ENCODE data around the gene SMIM10L1. TPM values are rescaled to one million over a fixed set of nuclear protein-coding genes. Genes with fewer than 3 reads are reported as not detected.
A peak's percentile ranks its signal among the peaks of the same experiment; 100 is the strongest.

SMIM10L1 gene
- 10 to 100 TPM in 10 of 12 donors, 1 to 10 TPM in 1, not detected in 1; 8.5 to 17.3 (median 13.2) TPM for polyA plus RNA-seq (ENCODE audit: insufficient read length in 12 of 12)
- long read RNA-seq, donor 1, full-length matches to known transcripts: 69 of 69 reads
- long read RNA-seq, donor 1, partial matches to known transcripts: 0 of 69 reads
- long read RNA-seq, donor 1, other reads (novel, unspliced or antisense): 0 of 69 reads
- long read RNA-seq, donor 2, full-length matches to known transcripts: 67 of 67 reads
- long read RNA-seq, donor 2, partial matches to known transcripts: 0 of 67 reads
- long read RNA-seq, donor 2, other reads (novel, unspliced or antisense): 0 of 67 reads
- long read RNA-seq, donor 3, full-length matches to known transcripts: 19 of 19 reads
- long read RNA-seq, donor 3, partial matches to known transcripts: 0 of 19 reads
- long read RNA-seq, donor 3, other reads (novel, unspliced or antisense): 0 of 19 reads
- long read RNA-seq, donor 4, full-length matches to known transcripts: 22 of 22 reads
- long read RNA-seq, donor 4, partial matches to known transcripts: 0 of 22 reads
- long read RNA-seq, donor 4, other reads (novel, unspliced or antisense): 0 of 22 reads
- long read RNA-seq, donor 5: 0 reads
- long read RNA-seq, donor 6, full-length matches to known transcripts: 26 of 26 reads
- long read RNA-seq, donor 6, partial matches to known transcripts: 0 of 26 reads
- long read RNA-seq, donor 6, other reads (novel, unspliced or antisense): 0 of 26 reads
- long read RNA-seq, donor 7, full-length matches to known transcripts: 18 of 18 reads
- long read RNA-seq, donor 7, partial matches to known transcripts: 0 of 18 reads
- long read RNA-seq, donor 7, other reads (novel, unspliced or antisense): 0 of 18 reads
- long read RNA-seq, donor 8, full-length matches to known transcripts: 61 of 61 reads
- long read RNA-seq, donor 8, partial matches to known transcripts: 0 of 61 reads
- long read RNA-seq, donor 8, other reads (novel, unspliced or antisense): 0 of 61 reads
- long read RNA-seq, donor 9, full-length matches to known transcripts: 26 of 26 reads
- long read RNA-seq, donor 9, partial matches to known transcripts: 0 of 26 reads
- long read RNA-seq, donor 9, other reads (novel, unspliced or antisense): 0 of 26 reads
- long read RNA-seq, donor 10, full-length matches to known transcripts: 51 of 51 reads
- long read RNA-seq, donor 10, partial matches to known transcripts: 0 of 51 reads
- long read RNA-seq, donor 10, other reads (novel, unspliced or antisense): 0 of 51 reads
- long read RNA-seq, donor 11, full-length matches to known transcripts: 53 of 53 reads
- long read RNA-seq, donor 11, partial matches to known transcripts: 0 of 53 reads
- long read RNA-seq, donor 11, other reads (novel, unspliced or antisense): 0 of 53 reads

DNA sequence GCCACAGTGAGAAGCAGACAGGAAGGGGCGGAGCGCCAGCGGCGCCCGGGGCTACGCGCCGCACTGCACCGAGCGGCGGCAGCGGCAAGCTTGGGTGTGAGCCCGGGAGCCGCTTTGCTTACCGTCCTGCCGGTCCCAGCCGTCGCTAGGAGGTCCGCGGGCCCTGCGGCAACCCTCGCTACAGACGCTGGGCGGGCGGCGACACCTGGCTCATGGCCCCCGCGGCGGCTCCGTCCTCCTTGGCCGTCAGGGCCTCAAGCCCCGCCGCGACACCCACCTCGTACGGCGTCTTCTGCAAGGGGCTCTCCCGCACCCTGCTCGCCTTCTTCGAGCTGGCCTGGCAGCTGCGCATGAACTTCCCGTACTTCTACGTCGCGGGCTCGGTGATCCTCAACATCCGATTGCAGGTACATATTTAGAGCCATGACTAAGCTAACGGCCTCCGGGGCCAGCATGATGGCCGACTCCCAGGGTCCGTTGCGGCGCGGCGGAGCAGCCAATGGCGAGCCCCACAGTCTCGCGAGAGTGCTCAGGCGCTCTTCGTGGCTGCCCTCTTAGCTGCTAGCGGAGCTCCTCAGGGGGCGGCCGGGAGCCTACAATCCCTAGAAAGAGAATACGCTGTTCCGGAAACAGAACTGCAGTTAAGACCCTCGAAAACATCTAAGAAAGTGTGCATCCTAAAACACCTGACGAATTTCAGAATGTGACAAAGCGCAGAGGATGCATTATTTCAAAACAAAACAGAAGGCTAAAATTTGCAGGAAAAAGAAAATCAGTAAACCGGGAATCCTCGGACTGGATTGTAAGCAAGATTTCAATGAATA lies at the start of gene SMIM10L1:
Gene SMIM10L1 (plus strand): TSS at position 50 of the 824 bp plus-strand sequence. CDS start 163 bp downstream, at position 213.
- DNase-seq: peak; percentile 95

DNA sequence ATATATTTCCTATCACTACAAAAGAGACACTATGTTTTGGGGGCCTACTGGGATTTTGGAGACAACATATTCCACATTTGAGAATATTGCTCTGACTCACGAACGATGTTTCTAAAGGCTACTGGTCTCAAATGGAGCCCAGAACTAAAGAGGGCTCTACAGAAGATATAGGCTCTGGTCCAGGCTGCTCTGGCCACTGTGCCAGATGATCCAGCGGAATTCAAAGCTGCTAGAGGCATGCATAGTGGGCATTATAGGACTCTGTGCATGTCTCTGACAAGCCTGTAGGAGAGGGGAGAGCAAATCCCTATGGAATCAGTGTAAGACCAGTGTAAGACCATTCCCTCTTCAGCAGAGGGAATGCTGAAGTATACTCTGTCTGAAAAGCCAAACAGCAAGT lies 40.6 kb upstream of the SMIM10L1 start:
- DNase-seq: no peak

DNA sequence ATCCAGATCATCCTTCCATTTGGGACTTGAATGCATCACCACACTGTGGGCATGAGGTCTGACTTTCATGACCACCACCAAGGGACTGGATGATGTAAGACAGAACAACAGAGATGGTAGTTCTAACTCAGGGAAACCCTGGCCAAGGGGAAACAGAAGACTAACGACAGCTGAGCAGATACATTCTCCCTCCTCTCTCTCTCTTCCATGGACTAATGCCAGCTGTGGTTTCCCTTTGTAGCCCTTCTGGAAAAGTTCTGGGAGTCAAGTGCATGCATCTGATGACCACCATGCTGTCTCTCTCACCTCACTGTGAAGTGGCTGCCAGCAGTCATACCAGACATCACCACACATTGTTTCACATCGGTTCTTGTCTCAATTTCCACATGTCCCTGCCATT lies 40.0 kb upstream of the SMIM10L1 start:
- no peak for DNase-seq

DNA sequence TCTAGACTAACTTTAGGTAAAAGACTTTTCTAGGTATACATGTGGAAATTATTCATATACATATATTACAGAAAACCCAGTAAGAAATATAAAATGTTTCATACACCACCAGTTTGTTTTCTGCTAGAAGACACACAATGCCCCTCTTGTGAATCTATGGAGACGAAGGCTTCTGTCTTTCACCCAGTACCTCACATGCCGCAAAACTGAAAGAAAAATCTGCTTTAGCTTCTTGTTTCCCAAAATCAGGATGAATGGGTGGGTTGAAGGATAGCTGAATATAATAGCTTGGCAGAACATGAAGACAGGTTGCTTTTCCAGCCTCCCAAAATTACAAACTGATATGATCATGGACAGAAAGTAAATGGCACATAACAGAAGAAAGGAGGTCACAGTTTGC lies 37.8 kb upstream of the SMIM10L1 start:
- DNase-seq: no peak

DNA sequence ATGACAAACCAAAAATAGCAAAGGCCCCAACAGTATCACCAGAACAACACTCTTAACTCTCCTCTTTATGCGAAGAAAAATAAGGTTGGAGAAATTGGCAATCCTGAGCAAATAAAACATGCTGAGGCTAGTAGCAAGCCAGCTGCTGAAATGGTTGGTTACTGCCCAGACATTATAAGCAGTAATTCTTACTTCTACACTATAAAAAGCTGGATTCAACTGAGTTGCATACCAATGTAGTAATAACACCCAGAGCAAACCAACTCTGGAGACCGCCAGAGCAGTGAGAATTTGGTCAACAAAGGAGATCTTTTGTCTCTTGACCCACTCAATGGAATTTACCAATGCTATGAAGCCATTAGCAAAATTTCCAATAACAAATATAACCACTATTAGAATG lies 37.2 kb upstream of the SMIM10L1 start:
- no peak for DNase-seq

DNA sequence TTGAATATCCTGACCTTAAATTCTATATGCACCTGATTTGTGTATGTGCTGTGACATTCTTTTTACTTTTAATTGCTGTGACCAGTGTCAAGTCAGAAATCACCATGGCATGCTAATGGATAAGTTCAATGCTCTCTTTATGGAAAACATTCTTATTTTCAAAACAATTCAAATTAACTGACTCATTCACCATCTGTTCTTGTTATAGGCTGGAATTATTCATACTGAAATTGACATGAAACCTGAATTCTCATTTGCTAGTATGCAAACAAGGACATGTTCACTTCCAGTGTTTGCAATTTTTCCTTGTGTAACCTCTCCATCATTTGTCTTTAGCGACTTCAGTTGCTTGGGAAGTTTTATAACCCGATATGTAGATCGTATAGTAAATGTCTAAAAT lies 36.7 kb upstream of the SMIM10L1 start, which contains the start of gene TAS2R30:
Gene TAS2R30 (minus strand): TSS at position 340 of the 400 bp plus-strand sequence. CDS start 400 bp downstream, outside the sequence.
- no peak for DNase-seq

DNA sequence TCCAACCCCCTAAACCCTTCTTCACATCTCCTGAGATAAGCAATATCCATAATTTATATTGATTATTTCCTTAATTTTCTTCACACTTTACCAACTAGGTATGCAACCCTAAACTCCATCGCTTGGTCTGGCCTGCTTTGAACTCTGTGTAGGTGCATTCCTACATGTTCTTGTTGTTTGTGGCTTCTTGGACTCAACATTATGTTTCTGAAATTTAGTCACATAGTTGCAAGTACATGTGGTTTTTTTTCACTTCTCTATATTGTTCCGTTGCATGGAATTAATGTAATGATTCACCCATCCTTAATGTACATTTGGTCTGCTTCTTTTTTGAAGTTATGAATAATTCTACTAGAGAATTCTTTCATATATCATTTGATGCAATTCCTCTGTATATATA lies 34.9 kb upstream of the SMIM10L1 start:
- DNase-seq: no peak

DNA sequence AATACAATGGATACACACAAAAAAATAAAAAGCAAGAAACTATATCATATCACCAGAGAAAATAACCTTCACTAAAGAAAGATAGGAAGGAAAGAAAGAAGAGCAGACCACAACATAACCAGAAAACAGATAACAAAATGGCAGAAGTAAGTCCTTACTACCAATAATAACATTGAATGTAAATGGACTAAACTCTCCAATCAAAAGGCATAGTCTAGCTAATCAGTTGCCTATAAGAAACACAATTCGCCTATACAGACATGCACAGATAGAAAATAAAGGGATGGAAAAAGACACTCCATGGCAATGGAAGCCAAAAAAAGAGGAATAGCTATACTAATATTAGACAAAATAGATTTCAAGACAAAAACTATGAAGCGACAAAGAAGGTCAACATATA lies 27.6 kb upstream of the SMIM10L1 start:
- DNase-seq: no peak

DNA sequence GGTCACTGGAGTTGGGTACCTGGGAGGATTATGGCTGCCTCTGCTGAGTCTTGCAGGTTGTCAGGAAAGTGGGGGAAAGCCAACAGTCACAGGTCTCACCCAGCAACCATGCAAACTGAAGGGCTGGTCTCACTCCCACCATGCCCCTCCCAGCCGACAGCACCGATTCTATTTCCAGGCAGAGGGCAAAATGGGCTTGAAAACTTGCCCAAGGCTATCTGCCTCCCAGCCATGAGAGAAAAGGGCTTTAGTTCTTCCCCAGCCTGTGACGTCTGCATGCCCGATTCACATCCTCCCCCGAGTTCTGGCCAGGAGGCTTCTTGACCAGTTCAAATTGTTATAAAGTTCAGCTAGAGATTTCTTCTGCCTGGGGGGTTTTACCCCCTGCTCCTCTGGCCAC lies 26.7 kb upstream of the SMIM10L1 start:
- DNase-seq: no peak

DNA sequence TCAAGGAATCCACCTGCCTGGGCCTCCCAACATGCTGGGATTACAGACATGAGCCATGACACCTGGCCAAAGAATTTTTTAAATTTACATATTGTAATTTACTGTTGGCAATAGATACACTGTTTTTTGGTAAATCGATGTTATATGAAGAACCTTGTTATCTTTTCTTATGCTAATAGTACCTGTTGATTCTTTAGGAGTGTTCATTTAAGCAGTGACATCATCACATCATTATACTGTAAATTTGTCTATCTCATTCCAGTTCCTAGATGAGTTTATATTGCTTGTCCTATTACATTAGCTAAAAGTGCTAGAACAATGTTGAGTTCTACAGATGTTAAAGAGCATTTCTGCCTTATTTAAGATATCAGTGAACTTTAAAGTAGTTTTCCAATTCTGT lies 23.6 kb upstream of the SMIM10L1 start:
- no peak for DNase-seq

DNA sequence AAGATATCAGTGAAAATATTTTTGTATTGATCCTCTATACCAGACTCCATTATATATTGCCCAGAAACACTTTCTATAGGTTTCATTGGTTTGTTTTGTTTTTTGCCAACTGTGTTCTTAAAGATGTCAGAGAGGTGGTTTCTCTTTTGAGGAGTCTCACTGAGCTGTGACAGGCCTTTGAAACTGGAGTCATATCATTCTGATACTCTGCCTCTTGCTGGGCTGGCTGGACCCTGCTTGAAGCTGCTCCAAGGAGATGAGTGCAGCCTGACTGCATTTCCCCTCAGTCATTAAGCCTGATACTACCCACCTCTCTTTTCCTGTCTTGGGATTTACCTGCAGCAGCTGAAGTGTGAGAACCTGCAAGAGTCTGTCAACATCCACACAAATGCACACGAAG lies 20.2 kb upstream of the SMIM10L1 start:
- no peak for DNase-seq

DNA sequence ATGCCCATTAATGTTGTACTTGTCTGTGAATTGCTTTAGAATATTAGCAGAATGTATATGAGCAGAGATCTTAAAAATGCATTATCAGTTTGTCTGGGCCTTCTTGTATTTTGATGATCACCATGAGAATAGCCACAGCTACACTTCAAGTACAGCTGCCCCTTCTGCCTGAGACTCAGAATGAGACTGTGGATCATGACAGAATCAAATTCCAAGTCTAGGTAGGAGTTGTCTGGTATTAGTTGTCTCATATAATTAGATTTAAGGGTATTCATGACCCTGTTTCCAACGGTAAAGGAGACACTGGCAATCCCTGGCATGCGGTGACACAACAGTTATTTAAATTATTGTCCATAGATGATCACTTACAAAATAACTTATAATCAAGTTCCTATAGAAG lies 18.3 kb upstream of the SMIM10L1 start:
- no peak for DNase-seq

DNA sequence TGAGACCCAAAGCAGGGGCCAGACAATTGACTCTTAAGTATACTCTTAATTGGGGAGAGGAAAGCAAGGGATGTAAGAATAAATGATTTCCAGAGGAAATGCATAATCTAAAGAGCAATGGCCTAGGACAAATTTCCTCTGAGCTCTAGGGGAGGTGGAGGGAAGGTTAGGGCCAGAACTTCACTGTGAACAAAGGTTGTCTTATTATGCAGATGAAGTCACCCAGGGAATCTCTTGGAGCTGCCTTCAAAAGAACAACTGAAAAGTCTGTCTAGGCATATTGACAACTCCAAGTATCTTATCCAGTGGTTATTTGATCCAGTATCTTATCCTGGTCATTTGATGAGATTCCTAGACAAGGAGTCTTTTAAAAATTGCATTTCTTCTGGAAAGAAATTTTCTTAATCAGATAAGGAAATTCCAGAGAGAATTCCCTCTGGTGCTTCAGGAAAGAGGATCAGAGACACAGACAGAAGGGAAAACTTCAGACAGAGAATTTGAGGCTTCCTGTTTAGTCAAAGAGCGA lies 16.5 kb upstream of the SMIM10L1 start:
- no peak for DNase-seq

DNA sequence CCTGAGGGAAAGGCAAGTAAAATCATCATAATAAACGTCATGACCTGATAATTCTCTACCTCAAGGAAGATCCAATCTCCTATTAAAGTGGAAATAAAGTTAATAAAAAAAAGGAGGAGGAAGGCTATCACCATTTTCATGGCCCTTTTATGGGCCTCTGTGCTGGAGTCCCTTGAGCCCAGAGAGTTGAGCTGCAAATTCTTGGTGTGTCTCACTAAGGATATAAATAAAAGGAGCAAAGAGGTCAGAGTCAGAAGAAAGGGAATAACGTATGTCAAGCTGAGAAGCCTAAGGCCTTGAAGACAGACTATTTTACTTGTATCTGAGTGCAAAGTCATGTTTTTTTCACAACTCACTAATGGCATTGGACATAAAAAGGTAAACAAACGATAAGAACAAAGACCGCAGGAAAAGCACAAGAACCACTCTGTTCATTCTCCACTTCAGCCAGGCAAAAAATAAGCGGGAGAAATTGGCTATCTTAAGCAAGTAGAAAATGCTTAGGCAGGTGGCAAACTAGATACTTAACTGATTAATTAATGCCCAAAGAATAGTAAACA lies 12.0 kb upstream of the SMIM10L1 start:
- DNase-seq: no peak

DNA sequence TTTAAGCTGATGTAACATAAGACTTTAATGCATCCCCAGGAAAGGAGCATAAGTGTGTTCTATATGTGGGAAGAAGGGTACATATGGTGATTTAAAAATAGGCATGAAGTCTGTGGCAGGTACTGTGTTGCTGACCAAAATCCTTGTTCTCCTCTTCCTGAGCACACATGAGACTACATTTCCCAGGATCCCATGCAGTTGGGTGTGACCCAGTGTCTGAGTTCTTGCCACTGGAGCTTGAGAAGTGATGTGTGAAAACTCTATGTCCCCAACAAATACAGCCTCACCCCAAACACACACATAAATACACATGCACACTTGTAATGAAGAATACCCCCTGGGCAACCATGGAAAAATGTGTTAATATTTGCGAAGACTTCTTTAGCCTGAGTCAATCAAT lies 8.5 kb upstream of the SMIM10L1 start:
- DNase-seq: no peak

DNA sequence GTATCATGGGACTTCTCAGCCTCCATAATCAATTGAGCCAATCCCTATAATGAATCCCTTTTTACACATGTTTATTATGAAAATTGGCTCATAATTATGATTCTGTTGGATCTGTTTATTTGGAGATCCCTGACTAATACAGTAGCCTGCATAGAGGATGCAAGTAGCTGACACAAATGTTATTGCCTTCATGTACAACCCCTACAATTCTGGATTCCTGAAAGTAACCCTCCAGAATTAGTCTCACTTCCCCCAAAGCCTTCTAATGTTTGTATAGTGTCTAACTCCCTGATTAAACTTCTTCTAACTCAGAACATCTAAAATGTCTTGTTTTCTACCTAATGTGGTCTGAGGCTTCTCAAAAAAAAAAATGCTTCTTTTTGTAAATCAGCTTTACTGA lies 6.6 kb upstream of the SMIM10L1 start:
- no peak for DNase-seq

DNA sequence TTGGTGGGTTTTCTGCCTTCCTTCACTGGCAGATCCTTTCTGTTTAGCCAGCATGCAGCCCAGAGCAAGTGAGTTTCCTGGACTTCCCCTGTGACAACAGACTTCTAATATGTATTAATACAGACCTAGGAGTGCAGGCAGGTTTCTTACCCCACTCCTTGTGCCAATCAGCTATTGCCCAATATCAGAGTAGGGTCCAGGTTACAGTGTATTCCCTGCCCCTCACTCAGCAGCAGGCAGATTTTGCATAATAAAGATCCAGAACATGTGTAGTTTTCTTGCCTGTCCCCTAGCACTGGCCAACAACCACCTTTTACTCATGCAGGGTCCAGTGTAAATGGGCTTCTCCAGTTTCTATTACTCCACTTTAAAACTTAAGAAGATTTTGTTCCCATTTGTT lies 4.7 kb upstream of the SMIM10L1 start:
- DNase-seq: no peak

DNA sequence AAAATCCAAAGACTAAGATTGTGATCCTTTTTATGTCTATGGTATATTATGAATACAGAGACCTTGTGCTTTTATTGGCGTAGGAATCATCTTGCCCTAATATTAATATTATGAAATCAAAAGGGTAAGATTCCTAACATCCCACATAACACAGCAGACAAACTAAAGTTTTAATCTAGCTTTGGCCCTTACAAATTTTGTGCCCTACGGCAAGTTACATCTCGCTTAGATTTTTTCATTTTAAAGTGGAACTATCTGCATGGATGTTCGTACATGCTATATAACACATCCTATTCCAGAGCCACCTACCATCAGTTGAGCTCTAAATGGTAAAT lies 217 bp upstream of the SMIM10L1 start:
- no peak for DNase-seq

DNA sequence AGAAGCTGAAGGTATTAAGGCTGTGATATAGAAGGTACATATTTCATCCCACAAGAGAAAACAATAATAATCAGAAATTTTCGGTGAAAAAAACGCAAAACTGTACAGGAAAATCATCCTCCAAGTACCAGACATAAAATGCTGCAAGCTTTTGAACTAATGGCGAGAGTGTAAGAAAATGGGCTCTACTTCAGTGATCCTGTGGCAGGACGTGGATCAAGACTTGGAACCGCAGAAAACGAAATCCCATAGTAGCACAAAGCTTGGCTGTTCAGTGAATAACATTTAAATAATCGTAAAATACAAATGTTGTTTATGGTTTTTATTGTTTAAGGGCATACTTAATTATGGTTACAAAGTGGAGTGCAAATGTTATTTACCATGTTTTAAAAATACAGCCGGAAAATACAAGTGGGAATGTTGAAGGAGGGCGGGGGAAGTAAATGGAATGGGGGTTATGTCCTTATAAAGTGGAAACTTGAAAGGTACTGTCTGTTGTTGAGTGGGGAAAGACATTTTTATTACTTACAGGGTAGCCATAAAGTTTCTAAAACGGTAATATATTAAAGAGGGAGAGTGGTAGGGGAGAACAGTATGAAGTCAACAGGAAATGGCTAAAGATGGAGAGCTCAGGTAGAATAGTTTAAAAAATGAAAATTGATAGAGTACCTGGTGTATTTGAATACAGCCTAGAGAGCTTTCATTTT lies 1.1 kb downstream of the SMIM10L1 start:
- DNase-seq: peak; percentile 41

DNA sequence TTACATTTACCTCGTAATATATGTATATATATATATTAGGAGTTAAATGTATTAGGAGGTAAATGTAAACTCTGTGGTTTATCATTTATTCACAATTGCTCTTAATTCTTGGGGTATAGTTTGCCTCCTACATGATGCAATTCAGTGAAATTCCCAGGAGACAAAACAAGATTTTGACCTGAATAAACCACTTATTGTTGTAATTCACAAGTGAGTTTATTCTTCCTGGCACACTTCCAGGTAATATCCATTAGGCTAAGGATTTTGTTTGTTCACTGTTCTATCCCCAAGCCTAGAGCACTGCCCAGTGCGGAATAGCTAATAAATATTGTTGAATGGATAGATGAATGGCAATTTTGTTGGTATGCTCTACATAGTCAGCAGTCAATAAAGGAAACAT lies 3.0 kb downstream of the SMIM10L1 start:
- no peak for DNase-seq

Measured in muscle of arm (tissue), 14 donors.